Activated CD4-positive, alpha-beta T cell treated with anti-CD3 and anti-CD28 coated beads for 1 hour (primary cell): ENCODE measurements around the gene DBX2.
"Not testable (repeated sequence)": the region's sequence is repeated elsewhere in the genome, so short reads cannot be mapped to it uniquely, and the experiment has no call there.

Experiments
- DNase-seq: peaks from one replicate; pipeline ENCODE4 v3.0.0-alpha.2; 2020

DBX2 gene

DNA sequence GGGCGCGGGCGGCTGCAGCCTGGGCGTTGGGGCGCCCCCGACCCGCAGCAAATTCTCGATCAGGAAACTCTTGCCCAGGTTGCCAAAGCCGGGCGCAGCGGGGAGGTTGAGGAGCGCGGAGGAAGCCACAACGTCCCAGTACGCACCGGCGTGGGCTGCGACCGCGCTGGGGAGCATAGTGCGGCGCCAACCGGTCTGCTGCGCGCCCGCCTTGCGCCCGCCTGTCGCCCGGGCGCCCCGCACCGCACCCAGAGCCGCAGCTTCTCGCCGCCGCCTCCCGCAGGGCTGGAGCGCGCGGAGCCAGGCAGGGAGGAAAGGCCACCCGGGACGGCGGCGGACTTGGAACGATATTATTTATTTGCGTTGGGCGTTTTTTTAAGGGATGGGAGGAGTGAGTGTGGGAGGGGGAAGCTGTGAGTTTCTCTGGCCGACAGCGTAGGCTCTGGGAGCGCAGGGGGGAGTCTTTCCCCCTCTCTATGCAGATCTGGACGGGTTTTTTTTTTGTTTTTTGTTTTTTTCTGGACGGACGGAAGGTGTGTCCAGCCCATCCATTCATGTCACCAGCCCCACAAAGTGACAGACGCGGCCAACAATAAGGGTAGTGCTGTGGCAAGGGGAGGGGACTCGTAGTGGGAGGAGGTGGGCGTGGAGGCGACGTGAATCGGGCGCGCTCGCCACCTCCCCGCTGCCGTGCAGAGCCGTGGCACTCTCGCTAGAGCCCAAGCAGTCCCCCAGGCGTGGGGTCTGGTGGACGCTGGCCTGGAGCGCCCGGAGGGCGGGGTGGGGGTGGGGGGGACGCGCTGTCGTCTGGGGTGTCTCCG lies at the start of gene DBX2:
DBX2 (minus strand) TSS at position 349 of the 821 bp plus-strand sequence; CDS start at position 177, 172 bp downstream.
- no peak for DNase-seq

DNA sequence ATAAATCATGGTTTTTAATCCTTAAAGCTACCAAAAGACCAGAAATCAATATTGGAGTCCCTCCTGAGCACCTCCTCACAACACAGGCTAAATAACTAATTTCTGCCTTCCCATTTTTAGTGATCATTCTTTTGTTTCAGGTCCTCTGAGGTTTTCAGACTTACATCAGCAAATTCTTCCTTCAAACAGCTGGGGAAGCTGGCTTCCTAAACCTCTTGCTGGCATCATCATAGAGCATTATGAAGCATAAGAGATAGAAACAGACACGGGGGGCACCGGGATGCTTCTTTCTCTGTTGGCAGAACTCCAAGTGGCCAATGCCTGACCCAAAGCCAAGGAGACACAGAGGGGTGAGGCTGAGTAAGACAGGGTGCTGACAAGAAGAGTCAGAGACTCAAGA lies 47.9 kb upstream of the DBX2 start:
- DNase-seq = no peak

DNA sequence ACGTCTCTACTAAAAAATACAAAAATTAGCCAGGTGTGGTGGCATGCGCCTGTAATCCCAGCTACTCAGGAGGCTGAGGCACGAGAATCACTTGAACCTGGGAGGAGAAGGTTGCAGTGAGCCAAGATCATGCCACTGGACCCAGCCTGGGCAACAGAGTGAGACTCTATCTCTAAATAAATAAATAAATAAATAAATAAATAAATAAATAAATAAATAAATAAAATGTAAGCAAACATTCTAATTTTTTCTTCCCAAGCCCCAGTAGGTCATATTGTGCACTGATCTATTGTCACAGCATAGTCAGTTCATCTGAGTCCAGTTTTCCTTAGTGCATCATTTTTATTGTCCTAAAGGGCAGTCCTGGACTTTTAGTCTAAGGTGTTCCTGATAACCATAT lies 44.5 kb upstream of the DBX2 start:
- DNase-seq = not testable (repeated sequence)

DNA sequence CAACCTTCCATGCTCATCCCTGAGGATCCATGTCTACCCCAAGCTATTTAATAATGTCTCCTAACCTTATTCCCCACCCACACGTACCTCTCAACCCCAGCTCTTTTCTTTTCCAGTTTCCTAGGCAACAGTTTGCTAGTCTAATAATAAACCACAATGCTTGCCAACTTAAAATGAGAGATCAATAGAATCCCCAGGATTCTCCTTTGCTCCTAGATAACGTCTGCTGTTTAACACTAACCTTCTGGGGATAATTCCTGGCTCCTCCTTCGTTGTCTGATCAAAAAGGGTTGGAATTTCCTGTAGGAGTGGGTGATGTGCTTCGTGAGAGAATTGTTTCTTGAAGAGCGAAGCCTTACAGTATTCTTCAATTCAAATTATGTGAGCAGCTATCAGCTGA lies 42.2 kb upstream of the DBX2 start:
- DNase-seq = no peak

DNA sequence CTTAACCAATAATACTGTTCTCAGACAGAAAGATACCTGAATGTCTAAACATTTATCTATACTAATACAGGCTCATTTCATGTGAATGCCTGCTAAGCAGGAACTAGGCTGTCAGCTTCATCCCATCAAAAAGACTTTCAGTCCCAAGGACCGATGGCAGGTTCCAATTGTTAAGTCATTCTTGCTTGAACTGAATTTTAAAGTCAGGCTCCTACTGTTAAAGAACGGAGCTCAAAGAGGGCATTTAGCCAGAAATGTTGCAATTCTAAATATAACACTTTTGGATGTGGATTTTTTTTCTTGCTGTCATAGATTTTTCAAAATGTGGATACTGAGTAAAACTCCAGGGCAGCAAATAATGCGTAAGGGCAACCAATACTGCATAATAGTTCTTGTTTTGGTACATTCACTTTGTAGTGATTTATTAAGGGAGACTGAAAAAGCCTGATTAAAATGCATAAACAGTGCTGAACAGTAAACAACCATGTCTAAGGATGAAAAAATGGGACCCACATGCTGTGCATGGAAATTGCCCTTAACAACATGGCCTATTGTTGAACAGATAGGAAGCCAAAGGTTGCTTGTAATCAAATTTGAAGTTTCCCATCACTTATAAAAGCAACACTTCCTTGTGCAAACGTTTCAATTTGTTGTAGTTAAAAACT lies 38.6 kb upstream of the DBX2 start:
- no peak for DNase-seq

DNA sequence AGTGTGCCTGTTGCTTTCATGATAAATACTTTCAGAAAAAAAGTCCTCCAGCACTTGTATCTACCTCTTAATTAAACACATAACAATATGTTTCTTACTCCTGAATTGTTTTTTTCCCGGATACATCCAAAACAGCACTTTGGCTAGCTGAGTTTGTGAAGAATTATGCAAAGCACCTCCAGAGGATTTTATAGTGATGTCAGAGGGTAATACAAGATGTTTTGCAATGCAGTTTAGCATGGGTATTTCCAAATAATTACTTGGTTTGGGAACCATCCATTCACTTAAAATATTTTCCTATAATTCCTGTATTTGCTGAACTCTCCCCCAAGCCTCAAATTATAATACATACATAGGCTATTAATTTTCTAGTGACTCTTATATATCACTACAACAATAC lies 37.7 kb upstream of the DBX2 start:
- DNase-seq = no peak

DNA sequence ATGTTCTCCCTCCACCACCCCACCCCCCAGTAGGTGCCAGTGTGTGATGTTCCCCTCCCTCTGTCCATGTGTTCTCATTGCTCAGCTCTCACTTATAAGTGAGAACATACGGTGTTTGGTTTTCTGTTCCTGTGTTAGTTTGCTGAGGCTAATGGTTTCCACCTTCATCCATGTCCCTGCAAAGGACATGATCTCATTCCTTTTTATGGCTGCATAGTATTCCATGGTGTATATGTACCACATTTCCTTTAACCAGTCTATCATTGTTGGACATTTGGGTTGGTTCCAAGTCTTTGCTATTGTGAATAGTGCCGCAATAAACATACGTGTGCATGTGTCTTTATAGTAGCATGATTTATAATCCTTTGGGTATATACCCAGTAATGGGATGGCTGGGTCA lies 33.3 kb upstream of the DBX2 start:
- DNase-seq = not testable (repeated sequence)

DNA sequence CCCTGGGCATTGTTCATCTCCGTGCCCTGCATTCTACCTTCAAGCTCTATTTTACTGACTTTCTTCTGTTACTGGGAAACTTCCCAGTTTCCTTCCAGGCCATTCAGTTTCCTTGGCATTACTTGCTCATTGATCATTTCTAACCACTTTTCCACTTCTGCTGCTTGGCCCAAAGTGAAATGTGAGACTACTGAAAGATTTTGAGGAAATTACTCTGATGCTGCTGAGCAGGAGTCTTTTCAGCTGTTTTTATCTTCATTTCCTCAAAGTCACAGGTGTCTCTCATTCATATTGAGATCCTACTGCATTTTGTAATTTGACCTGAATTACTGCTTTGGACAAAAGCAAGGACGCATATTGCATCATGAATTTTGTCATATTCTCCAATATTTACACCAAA lies 26.4 kb upstream of the DBX2 start:
- no peak for DNase-seq

DNA sequence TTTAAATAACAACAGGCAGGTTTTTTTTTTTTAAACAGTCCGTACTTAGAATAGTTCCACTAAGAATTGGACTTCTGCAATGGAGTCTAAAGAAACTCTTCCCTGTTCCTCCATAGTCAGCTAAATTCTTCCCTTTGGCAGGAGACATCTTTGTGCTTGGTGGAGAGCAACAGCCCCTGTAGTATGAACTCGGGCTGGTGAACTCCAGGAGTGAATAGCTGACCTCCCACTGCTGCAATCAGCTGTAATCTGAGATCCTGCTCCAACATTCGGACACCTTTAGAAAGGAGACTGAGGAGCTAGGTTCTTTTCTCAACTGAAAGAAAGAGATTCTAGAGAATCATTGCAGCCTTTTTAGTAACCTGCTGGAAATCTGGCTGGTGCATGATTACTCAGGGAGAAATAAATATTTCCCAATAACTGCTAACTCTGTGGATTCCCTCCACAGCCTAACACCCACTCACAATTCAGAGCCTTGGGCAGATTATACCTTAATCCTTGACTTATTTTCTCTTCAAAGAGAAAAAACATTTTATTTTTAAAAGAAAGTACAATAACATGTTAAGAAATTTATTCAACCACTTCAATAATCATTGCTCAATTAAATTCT lies 25.6 kb upstream of the DBX2 start:
- no peak for DNase-seq

DNA sequence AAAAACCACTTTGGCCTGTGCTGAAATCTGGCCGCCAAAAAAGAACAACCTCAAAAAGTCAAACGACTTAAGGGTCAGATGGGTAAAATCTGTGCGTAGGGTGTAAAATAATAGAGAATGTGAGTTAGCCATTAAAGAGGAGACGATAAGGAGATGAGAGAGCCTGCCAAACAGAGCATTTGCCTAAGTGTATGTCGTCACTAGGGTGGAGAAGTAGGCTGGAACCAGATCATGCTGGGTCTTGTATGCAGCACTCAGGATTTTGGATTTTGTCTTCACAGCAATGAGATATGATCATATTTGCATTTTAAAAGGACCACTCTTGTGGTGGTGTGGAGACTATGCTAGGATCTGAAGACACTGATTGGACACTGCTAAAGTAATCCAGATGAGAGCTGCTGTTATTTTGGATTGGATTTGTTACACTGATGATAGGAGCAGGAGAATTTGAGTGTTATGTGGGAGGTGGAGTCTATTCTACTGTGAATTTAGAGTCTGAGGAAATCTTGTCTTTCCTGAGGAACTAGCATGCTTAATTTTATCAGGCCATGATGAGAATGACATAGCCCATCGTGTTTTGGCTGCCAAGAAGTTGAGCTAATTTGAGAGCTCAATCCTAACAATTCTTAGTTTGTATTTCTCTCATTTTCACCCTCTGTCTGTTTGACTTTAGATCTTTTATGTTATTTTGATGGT lies 24.8 kb upstream of the DBX2 start:
- DNase-seq = no peak

DNA sequence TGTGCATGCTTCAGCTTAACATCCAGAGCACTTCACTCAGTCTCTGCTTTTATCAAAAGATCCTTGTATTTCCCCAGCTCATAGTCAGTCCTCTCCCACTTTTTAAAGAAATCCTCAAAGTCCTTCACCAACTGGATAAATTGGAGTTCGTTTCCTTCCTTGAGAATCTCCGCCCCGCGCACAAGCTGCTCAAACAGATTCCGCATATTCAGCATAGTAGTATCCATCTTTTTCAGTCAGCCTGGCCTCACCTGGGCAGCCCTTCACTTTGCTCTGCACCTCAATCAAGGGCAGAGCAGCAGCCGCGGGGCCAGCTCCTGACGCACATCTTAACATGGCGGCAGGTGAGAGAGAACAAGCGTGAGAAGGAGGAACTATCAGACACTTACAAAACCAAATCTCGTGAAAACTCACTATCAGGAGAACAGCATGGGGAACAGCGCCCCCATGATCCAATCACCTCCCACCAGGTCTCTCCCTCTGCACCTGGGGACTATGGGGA lies 14.3 kb upstream of the DBX2 start:
- no peak for DNase-seq

DNA sequence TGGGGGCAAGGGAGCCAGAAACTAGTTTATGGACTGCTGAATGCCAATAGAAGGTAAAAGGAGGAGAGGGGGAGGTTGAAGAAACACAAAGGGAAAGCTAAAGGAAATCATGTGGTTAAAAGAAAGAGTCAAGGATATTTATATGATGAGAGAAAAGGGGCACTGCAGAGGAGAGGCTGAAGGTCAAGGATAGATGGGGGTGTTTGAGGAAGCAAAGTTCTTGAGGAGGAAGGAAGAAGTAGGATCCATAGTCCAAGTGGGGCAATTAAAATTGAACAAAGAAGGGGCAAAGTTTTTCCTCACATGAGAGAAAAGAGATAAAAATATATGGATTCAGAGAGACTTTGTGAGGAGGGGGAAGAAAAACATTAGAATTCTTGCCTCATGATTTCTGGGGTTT lies 10.1 kb upstream of the DBX2 start:
- no peak for DNase-seq

DNA sequence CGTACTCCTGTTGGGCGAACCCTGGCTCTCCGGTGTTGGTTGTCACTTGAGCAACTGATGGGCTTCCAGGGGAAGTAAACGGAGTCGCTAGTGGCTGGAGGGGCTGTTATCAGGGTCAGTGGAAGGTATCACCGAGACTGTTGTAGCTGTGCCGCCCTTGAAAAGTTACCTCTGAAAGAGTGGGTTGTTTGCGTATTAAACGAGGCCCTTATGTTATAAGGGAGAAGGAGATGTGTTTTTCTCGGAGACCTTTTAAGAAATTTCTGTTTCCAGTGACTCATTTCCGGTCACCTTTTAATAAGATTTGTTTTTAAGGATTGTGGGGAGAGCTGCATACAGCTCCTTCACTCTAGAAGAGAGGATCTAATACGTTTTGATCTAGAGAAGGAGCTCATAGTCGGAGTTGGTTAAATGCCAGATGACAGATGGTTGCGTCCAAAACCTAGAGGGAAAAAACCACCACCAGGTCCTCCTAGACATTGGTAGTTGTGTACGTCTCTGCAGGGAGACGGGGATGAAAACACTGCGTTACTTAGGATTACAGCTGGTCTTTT lies 750 bp upstream of the DBX2 start:
- DNase-seq = no peak

DNA sequence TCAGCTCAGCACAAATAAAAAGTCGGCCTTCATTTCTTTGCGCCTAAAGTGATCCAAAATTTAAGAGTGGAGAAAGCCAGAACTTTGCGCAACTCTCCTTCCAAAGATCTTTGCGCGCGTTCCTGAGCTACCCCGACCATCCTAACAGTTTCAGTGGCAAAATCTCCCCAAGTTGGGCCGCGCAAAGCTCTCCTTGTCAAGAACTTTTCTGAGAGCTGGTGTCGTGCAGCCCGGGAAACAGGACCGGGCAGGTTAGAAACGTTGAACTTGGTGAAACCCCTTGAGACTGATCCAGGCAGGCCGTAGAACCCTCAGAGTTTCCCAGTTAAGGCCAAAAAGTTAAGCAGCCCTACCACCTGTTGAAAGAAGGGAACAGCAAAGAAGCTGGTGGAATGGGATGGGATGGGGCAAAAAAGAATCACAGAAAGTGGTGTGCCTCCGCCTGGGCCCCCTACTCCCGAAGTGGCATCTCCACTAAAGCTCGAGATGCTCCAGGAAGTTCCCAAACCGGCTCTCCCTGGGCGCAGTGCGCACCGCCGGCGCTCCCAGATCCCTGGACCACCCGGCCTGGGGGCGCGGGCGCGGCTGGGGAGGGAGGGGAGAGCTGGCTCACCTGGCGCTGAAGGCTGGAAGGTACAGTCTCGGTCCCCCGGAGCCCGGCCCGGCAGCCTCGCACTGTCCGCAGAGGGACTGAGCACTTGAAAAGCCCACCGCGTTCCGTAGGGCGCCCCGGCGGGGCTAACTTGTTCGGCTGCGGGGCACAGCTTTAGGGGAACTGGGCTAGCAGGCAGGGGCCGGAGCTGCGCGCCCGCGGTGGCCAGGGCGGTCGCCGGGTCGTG lies 768 bp downstream of the DBX2 start:
- no peak for DNase-seq

DNA sequence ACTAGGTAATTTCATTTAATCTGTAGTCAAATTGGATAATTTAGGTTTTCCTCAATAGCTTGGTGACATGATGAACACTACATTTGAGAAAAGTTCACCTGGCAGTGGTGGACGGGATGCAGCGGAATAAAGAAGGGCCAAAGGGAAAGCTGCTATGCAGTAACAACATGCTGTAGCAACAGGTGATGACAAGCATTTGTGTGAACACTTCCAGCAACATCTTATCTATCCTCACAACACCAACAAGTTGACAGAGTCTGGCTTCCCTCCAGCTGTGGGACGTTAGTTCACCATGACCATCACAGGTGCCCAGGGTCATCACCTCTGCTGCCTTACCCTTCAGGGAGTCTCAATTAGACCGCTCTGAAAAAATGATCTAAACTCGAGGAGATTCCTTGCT lies 8.3 kb downstream of the DBX2 start:
- no peak for DNase-seq

DNA sequence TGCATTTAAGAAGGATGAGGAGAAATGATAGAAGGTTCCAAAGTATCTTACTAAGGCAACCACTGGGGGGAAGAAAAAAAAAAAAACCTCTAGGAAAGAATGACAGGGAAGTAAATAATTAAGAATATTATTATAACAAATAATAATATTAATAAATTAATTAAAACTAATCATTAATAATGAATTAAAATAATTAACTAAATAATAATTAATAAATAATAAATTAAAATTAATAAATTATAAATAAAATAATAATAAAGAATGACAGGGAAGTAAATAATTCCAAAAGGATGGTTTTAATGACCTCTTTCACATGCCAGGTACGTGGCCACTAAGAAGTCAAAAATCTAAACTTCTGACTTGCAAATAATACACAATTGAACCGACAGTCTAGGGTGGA lies 9.9 kb downstream of the DBX2 start:
- DNase-seq = no peak

DNA sequence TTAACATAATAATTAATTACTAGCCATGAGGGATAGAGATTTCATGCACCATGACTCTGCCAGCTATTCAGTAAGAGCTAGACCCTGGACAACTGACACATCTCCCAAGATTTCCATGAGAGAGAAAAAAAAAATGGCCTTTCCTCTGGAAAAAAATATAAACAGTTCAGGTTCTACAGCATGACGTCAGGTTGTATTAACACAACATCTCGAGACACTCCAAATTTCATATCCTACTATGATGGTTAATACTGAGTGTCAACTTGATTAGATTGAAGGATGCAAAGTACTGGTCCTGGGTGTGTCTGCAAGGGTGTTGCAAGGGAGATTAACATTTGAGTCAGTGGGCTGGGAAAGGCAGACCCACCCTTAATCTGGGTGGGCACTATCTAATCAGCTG lies 11.1 kb downstream of the DBX2 start:
- DNase-seq = no peak

DNA sequence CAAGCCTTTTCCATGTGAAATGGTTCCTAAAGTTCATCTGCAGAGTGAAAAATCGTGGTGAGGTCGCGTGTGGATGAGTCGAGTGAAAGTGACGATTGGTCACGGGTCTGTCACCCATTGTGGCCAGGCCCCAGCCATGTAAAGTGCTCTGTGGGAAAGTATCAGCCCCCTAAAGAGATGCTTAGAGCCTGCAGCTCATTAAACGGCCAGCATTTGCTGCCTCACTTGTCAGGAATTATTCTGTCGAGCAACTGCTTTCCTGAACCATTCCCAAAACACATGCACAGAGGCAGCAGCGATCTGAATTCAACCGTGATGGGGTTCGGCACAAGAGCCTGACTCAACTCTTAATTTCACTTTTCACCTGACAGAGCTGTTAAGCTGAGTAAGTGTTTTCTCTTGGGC lies 16.0 kb downstream of the DBX2 start:
- no peak for DNase-seq

DNA sequence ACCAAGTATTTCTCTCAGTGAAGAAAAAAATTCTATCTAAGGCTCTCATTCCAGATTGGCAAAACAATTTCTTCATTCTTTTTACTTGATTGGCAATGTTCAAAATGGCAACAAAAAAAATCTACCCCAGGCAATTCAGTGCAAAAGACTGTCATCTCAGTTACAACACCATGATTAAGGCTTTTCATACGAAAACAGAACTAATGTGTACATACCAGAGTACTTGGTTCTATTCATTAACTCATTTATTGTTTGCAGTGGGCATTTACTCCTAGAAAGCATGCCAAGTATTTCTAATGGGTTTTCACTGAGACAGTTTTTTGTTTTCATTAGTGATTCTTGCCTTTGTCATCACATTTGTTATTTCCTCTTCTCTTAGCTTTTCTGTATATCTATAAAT lies 33.0 kb downstream of the DBX2 start:
- DNase-seq = no peak

DNA sequence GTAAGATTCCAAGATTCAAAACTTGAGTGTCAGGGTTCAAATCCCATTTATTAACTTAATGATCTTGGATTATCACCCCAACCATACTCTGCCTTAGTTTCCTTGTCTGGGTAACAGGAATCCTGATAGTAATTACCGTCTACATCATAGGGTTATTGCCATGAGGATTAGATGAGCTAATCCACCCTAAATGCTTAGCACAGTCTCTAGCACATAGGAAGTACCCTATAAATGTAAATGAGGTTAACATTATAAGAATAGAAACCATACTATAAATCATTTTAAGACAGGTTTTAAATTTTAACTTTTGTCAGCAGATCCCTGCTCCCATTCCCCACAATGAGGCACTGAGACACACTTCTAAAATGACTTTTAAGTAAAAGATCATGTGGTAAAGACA lies 36.5 kb downstream of the DBX2 start:
- no peak for DNase-seq

DNA sequence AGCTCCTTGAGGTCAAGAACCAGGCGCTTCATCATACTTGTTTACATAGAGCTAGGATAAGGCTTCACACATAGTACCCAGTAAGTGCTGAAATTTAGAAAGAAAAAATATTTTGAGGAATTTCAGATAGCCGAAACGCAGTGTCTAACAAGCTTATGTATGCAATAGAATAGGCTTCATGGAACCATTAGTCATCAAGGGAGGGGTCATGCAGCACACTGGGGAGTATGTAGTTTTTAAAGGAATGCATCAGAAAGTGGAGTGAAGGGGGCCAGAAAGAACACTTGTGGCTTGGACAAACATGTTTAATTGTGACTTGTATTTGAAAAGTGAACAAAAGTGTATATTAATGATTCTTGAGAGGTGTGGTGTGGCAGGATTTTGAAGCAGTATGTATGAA lies 38.1 kb downstream of the DBX2 start:
- DNase-seq = no peak

DNA sequence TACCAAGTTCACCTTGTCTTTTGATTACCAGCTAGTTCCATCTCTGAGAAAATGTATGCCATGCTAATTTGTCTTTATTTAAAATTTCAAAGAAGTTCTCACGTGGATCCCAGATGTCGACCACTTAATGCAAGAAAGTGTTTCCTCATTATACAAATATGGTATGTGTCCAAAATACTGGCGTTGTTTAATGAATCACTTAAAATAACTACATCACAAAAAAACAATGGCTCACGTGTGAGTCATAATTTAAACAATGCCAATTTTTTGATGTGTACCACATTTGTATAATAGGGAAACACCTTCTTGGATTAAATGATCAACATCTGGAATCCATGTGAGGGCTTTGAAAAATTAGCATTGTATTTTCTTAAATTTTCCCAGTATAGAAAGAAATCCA lies 40.8 kb downstream of the DBX2 start:
- no peak for DNase-seq
